Limb (tissue), 2 donors: ENCODE results near the gene CD8B2.
A peak's percentile ranks its signal among the peaks of the same experiment; 100 is the strongest.
"Not testable (repeated sequence)": the region's sequence is repeated elsewhere in the genome, so short reads cannot be mapped to it uniquely, and the experiment has no call there.

ENCODE experiments used
- DNase-seq, 2 donors: peaks; one replicate each; pipeline ENCODE4 v3.0.0-alpha.2; 2016; ENCODE audit errors: extremely low spot score in 2 of 2

CD8B2 gene

GRCh38 chr2:106511934-106512333 is 24.8 kb downstream of the CD8B2 start:
- DNase-seq = not testable (repeated sequence)

GRCh38 chr2:106513391-106513790 is 26.2 kb downstream of the CD8B2 start:
- not testable (repeated sequence) for DNase-seq

DNA sequence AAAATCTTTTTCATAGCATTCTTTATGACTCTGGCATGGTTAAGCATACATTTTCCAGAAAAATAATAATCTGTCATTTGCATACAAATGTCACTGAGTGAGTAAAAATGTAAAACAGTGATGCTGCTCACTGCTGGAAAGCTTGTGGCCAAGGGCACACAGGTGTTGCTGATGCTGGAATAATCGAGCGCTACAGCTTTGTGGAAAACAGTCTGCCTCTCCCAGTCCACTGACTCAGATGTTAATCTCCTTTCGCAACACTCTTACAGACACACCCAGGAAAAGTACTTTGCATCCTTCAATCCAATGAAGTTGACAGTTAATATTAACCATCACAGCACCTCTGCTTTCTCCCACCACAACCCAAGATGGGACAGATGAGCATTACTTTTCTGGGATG is 27.7 kb downstream of the CD8B2 start:
- not testable (repeated sequence) for DNase-seq

DNA sequence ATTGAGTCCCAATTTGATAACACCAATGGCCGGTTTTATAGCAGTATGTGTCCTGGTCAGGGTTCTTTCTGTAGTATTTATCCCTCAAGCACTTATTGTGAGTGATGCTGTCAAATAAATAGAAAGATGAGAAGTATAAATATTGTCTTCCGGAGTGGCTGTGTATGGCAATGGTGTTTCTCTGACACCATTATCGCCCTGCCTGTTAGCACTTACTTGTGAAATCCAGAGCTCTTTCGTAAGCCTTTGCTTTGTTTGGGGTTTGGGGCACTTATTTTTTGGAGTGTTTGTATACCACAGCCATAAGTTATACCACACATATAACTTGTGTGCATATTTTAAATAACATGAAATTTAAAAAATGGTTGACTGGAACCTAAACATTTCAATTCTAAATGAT is 29.3 kb downstream of the CD8B2 start:
- DNase-seq = no peak

DNA sequence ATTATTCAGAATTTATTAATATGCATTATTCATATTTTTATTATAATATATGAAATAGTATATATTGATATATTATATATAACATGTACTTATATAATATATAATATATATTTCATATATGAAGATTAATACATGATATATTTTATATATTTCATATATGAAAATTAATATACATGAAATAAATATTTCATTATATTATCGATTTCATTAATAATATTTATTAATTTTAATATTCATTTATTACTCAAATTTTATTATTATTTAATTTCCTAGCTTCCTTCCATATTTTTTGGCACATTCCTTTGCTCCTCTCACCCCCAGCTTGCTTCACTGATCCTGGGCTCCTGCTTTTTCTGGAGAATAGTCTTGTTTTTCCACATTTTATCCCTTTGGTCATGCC is 29.7 kb downstream of the CD8B2 start:
- no peak for DNase-seq

GRCh38 chr2:106517329-106517728 is 30.2 kb downstream of the CD8B2 start:
- no peak for DNase-seq

GRCh38 chr2:106519767-106520166 is 32.6 kb downstream of the CD8B2 start:
- DNase-seq = no peak

DNA sequence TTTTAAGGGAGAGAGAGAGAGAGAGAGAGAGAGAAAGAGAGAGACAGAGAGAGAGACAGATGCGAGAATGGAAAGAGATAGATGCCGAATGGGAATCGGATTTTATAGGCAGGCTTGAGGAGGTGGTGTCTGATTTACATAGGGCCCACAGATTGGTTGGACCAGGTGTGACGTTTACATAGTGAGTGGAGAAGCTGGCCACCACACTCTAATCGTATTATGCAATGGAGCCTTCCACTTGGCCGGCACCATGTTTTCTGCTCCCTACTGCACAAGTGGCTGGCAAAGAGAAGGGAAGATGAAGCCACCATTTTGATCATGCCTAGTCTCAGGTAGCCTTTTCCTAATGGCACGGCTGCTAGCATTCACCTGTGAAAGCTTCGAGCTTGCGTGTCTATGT is 33.9 kb downstream of the CD8B2 start:
- no peak for DNase-seq

GRCh38 chr2:106523976-106524665 is 37.0 kb downstream of the CD8B2 start:
- no peak for DNase-seq

DNA sequence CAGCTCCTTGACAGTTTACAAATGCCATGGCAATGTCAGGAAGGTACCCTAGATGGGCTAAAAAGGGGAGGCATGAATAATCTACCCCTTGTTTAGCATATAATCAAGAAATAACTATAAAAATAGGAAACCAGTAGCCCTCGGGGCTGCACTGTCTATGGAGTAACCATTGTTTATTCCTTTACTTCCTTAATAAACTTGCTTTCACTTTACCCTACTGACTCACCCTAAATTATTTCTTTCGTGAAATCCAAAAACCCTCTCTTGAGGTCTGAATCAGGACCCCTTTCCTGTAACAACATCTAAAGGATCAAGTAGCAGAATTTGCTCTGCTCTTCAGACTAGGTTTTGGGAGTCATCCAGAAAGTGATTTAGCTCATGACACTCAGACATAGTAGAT is 43.7 kb downstream of the CD8B2 start:
- no peak for DNase-seq

GRCh38 chr2:106531676-106532214 is 44.6 kb downstream of the CD8B2 start:
- no peak for DNase-seq

GRCh38 chr2:106532236-106532635 is 45.1 kb downstream of the CD8B2 start:
- no peak for DNase-seq

DNA sequence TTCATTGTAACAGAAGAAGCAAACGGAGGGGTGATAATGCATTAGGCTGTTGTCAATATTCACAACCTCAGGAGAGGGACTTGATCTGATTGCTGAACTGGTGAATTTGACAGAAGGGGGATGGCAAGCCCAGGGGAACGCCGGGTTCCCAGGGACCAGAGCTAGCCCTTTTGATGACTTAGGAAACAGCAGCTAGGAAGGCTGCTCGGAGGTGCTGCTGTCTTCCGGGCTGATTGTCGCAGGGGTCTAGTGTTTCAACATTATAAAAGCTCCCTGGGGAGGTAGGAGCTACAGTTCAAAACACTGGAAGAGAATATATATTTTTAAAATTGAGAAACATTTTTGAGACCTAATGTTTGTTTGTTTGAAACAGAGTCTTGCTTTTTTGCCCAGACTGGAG is 47.3 kb downstream of the CD8B2 start:
- no peak for DNase-seq

GRCh38 chr2:106536490-106536889 is 49.3 kb downstream of the CD8B2 start:
- DNase-seq = no peak

GRCh38 chr2:106537047-106537446 is 49.9 kb downstream of the CD8B2 start:
- DNase-seq = no peak

DNA sequence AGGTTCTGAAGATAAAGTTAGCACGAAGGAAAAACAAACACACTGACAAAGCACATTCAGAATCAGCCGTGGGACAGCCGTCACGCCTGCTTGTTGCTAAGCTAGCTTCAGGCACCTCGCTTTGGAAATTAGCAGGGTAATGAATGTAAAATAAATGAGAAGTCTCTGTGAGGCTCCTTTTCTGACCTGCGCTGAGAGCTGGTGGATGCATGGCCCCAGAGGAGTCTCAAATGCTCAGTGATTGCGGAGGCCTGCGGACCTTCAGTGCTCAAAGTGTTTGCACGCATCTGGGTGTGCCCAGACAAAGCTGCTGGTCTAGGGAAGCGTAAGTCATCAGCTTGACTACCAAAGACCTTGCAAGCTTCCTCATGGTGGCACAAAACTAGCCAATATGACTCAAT is 50.6 kb downstream of the CD8B2 start:
- no peak for DNase-seq

DNA sequence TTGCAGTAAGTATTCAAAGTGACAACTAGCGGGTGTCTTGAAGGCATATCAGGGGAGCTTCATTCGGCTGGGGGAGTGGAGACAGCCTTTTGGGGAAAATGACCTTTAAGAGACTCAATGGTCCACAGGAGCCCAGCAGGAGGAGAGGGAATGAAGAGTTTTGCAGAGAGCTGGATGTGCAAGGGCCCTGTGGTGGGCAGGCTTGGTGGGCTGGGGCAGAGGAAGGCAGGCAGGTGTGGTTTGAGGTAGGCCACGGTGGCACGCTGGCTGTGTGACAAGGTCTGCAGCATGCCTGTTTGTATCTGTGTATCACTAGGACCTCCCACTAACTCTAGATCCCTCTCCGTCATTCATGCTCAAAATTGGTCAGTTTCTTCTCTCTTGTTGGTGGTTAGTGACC is 53.7 kb downstream of the CD8B2 start:
- no peak for DNase-seq

- DNase-seq = no peak
Measured at GRCh38 chr2:106541333-106541732, 54.2 kb downstream of the CD8B2 start.

DNA sequence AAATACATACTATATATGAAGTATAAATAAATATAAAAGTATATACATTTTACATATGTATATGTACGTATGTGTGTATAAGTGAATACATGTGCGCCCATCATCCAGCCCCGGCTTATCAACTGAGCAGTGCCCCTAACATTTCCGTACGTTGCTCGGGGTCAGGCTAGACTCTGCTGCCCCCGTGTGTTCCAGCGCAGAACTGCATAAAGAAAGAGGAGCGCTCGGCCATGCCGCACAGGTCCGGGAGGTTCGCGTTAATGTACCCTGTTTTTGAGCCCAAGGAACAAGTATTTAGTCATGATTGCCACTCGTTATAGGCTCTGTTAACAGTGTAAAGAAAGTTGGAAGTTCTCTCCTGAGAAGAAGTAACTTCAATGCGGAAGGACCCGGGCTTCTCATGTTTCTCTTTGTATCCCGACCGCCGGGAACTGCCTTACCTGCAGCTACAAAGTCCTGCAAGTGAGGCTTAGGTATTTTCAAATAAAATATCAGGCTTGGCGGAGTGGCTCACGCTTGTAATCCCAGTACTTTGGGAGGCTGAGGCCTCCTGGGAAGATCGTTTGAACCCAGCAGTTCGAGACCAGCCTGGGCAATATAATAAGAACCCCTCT is 55.7 kb downstream of the CD8B2 start:
- peak; percentile 62 to 85 for DNase-seq

GRCh38 chr2:106545007-106545406 is 57.8 kb downstream of the CD8B2 start:
- DNase-seq = no peak

DNA sequence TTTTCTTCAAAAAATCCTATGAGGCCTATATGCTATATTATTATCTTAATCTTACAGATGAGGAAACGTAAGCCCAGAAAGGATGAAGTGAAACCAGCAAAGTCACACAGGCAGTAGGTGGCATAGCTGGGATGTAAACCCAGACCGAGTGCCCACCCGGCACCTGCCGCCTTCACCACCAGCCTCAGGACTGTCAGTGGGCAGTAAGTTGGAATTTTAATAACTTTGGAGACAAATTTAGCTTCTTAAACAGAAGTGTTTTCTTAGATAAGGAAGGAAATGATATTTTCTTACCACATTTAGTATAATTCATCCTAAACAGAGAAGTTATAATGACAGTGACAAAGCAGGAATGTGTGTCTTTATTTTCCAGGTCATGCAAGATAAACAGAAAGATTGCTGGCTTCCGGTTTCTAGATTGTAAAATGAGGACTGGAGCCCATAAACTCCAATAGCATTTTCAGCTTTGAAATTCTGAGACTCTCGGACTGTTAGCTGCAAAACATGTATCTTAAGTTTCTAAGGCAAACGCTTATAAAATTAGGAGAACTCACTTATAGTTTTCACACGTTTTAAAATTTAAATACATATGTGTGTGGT is 59.3 kb downstream of the CD8B2 start:
- no peak for DNase-seq

DNA sequence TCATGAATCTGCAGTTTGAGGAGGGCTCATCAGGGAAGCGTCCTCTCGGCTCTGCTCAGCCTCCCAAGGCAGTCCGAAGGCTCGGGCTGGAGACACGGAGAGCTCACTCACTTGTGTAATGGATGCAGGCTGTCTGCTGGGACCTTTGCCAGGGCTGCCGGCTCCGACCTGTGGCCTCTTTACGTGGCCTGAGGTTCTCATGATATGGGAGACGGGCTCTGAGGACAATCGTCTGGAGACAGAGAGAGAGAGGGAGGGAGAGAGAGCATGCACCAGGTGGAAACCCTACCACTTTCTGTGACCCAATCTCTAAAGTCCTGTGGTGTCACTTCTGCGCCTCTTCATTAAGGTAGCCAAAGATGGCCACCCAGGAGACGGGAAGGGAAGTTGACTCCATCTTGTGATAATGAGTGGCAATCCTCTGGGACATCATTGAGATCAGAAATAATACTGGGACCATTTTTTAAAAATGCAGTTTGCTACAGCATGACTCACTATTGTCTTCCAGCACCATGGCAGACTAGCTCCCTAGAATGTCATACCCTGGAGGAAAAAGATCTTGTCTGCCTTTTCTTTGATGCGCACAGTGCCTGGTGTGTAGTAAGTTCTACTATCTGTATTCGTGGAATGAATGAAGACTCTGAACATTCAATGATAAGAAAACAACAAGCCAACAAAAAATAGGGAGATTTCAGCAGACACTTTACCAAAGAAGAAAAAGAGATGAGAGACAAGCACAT is 60.2 kb downstream of the CD8B2 start:
- DNase-seq = no peak
